A673 (cell line): ENCODE data around the gene HBA2. TPM values are rescaled to one million over a fixed set of nuclear protein-coding genes. Genes with fewer than 3 reads are reported as not detected.
"Not testable (repeated sequence)": the region's sequence is repeated elsewhere in the genome, so short reads cannot be mapped to it uniquely, and the experiment has no call there.

ENCODE experiments used
- BruUV-seq: library from RNA; stranded (reverse); fragments of 400-500 nt; replicated peaks from 2 replicates; lab custom pipeline; 2021; lab: Mats Ljungman, UMichigan
- CTCF ChIA-PET: fragments of 300-600 bp; sonication (Branson Sonifier 250); formaldehyde crosslinking; loops from one replicate; lab custom pipeline; 2022; ENCODE audit warnings: antibody characterized with exemption; lab: Charles Lee
- POLR2A ChIA-PET: fragments of 300-600 bp; sonication (Branson Sonifier 250); formaldehyde crosslinking; loops from one replicate; lab custom pipeline; 2022; ENCODE audit warnings: antibody characterized with exemption; ENCODE audit not compliant: low non-redundant PET; lab: Charles Lee
- DNase-seq: peaks from one replicate; pipeline ENCODE4 v3.0.0-alpha.2; 2015; ENCODE audit warnings: low spot score
- H3K27ac ChIP-seq: fragments of 200-600 bp; sonication (generic); 2 replicates; pipeline ENCODE4 v1.5.1; 2016; ENCODE audit warnings: mixed run types, low read depth, mild to moderate bottlenecking, mixed read lengths, antibody characterized with exemption, low read length; ENCODE audit not compliant: poor library complexity, severe bottlenecking
- H3K27me3 ChIP-seq: fragments of 200-600 bp; sonication (generic); replicated peaks from 2 replicates; pipeline ENCODE4 v1.6.1; 2017; ENCODE audit warnings: mixed run types, low read depth, mild to moderate bottlenecking, mixed read lengths, antibody characterized with exemption, low read length; ENCODE audit not compliant: insufficient read depth, poor library complexity
- H3K36me3 ChIP-seq: fragments of 200-600 bp; sonication (generic); 2 replicates; pipeline ENCODE4 v1.6.1; 2016; ENCODE audit warnings: mixed run types, mild to moderate bottlenecking, mixed read lengths, antibody characterized with exemption, low read length; ENCODE audit not compliant: insufficient read depth, poor library complexity, severe bottlenecking
- H3K4me1 ChIP-seq: fragments of 200-600 bp; sonication (generic); 2 replicates; pipeline ENCODE4 v1.6.1; 2017; ENCODE audit warnings: mixed run types, mild to moderate bottlenecking, mixed read lengths, antibody characterized with exemption, low read length; ENCODE audit not compliant: insufficient read depth, poor library complexity, severe bottlenecking
- H3K4me3 ChIP-seq: fragments of 200-600 bp; sonication (generic); 2 replicates; pipeline ENCODE4 v1.5.1; 2016; ENCODE audit warnings: low read depth, mixed run types, mild to moderate bottlenecking, mixed read lengths, low read length; ENCODE audit not compliant: poor library complexity, severe bottlenecking
- H3K9me3 ChIP-seq: fragments of 200-600 bp; sonication (generic); 2 replicates; pipeline ENCODE4 v1.6.1; 2016; ENCODE audit warnings: mixed run types, low read depth, mild to moderate bottlenecking, mixed read lengths, antibody characterized with exemption, low read length; ENCODE audit not compliant: poor library complexity, severe bottlenecking
- CTCF ChIP-seq: fragments of 300-800, 200-600 bp; sonication (generic); conservative IDR thresholded peaks from 2 replicates; pipeline ENCODE4 v1.5.1; 2017; ENCODE audit warnings: low read depth, mild to moderate bottlenecking, antibody characterized with exemption, low read length, moderate library complexity, mixed read lengths
- EZH2 ChIP-seq: fragments of 200-600 bp; sonication (generic); IDR thresholded peaks from 2 replicates; pipeline ENCODE4 v1.6.1; 2017; ENCODE audit warnings: borderline replicate concordance, low read depth, mild to moderate bottlenecking, mixed read lengths, antibody characterized with exemption, low read length; ENCODE audit not compliant: poor library complexity, severe bottlenecking
- intact Hi-C: fragments of 100-400 bp; cut with micrococcal nuclease; formaldehyde crosslinking; loops from one replicate; pipeline ENCODE4 v1.10.0; 2022; ENCODE audit not compliant: unreplicated experiment
- total RNA-seq: library from RNA; stranded (reverse); gene quantifications from 2 replicates; pipeline ENCODE4 v1.2.3, GENCODE V29; 2021

Gene HBA2
- total RNA-seq, 1 experiment from 2014 or later = 6.1 TPM

- DNase-seq = no peak
- Histone ChIP-seq H3K27me3 (peaks cover 14% of the 10 kb centered on the region), H3K27ac (no peak overlapping the region), H3K36me3 (no peaks in the 10 kb centered on the region), H3K4me1 (peaks cover 30% of the 10 kb centered on the region), H3K9me3 (no peaks in the 10 kb centered on the region), H3K4me3 (no peak overlapping the region)
- no TSS peak for BruUV-seq
- ChIA-PET POLR2A (no interaction called here), CTCF (no interaction called here)
- TF ChIP-seq EZH2 = no peak
- TF ChIP-seq CTCF = no peak
- intact Hi-C loops = no loop called here
These were observed 1.9 kb upstream of the HBA2 start for GRCh38 chr16:170788-171187.

DNA sequence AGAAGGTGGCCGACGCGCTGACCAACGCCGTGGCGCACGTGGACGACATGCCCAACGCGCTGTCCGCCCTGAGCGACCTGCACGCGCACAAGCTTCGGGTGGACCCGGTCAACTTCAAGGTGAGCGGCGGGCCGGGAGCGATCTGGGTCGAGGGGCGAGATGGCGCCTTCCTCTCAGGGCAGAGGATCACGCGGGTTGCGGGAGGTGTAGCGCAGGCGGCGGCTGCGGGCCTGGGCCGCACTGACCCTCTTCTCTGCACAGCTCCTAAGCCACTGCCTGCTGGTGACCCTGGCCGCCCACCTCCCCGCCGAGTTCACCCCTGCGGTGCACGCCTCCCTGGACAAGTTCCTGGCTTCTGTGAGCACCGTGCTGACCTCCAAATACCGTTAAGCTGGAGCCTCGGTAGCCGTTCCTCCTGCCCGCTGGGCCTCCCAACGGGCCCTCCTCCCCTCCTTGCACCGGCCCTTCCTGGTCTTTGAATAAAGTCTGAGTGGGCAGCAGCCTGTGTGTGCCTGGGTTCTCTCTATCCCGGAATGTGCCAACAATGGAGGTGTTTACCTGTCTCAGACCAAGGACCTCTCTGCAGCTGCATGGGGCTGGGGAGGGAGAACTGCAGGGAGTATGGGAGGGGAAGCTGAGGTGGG is 657 bp downstream of the HBA2 start:
- intact Hi-C loops, CTCF ChIA-PET, H3K4me3 ChIP-seq, H3K27ac ChIP-seq, H3K9me3 ChIP-seq, POLR2A ChIA-PET, H3K36me3 ChIP-seq, DNase-seq, H3K27me3 ChIP-seq, BruUV-seq: not testable (repeated sequence)
- H3K4me1 ChIP-seq = peaks cover 32% of the 10 kb centered on the region

GRCh38 chr16:173928-174769 is 1.5 kb downstream of the HBA2 start:
- H3K27me3 ChIP-seq, BruUV-seq, H3K27ac ChIP-seq, H3K4me3 ChIP-seq, H3K36me3 ChIP-seq, POLR2A ChIA-PET, intact Hi-C loops, H3K9me3 ChIP-seq: not testable (repeated sequence)
- peaks cover 32% of the 10 kb centered on the region for H3K4me1 ChIP-seq
- DNase-seq = peak; percentile 59
- CTCF ChIA-PET = interaction anchor here (0.7 kb wide), 1 partner anchor 56 kb away, joined by 3 read pairs; no protein-coding TSS in a partner anchor
